Raji (cell line): ENCODE results near the gene CHRNA7.

ENCODE experiments used
- POLR2A ChIP-seq: IDR thresholded peaks from 2 replicates; pipeline ENCODE4 v1.6.1; 2011; ENCODE audit warnings: low read depth, low read length, control low read depth; ENCODE audit not compliant: insufficient read depth

Gene CHRNA7

GRCh38 chr15:32029862-32030781, at the start of gene CHRNA7:
CHRNA7 (plus strand) TSS chr15:32030515; CDS start chr15:32030595, 80 bp downstream.
- TF ChIP-seq POLR2A: no peak

DNA sequence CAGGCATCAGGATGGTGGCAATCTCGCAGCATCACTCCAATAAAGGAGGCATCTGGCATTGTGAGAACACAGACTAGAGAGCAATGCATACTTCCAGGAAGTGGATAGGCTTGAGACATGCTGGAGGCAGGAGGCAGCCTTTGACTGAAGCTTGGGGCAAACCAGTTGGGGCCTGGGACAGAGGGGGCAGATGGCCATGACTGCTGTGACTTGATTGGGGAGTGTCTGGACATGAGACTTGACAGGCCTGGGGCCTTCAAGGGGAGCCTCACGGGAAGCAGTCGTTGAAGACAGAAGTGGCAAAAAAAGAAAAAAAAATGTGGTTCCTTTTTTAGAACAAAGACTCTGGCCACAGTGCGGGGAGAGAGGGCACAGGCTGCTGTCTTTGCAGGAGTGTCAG, 44.7 kb upstream of the CHRNA7 start:
- TF ChIP-seq POLR2A: no peak

GRCh38 chr15:31993062-31993461, 37.3 kb upstream of the CHRNA7 start:
- no peak for TF ChIP-seq POLR2A

- TF ChIP-seq POLR2A: no peak
These were observed 32.6 kb upstream of the CHRNA7 start for GRCh38 chr15:31997711-31998110.

GRCh38 chr15:32003558-32003957, 26.8 kb upstream of the CHRNA7 start:
- no peak for TF ChIP-seq POLR2A

- TF ChIP-seq POLR2A: no peak
These were observed 26.1 kb upstream of the CHRNA7 start for GRCh38 chr15:32004249-32004648.

DNA sequence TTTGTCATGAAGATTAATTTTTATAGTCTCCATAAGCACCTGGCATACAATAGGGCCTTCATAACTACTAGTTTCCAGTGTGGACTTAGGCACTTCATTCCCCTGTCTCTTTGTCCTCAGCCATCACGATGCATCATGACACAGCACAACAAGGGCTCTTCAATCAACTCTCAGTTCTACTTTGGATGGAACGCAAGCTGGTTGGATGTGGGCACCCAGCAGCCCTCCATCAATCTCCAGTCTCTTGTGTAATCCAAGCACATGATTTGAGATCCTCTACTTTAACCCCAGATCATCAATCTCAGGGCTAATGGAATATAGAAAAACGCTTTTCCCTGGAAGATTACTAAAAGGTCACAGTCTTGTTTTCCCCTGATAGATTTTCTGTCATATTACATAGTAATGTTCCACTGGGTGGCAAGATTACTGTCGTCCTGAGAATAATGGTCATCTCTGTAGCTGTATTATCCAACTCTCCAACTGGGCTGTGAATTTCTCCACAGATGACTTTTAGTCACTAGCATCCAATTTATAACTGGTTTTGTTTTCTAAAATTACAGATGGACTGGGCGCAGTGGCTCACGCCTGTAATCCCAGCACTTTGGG, 22.9 kb upstream of the CHRNA7 start:
- no peak for TF ChIP-seq POLR2A

DNA sequence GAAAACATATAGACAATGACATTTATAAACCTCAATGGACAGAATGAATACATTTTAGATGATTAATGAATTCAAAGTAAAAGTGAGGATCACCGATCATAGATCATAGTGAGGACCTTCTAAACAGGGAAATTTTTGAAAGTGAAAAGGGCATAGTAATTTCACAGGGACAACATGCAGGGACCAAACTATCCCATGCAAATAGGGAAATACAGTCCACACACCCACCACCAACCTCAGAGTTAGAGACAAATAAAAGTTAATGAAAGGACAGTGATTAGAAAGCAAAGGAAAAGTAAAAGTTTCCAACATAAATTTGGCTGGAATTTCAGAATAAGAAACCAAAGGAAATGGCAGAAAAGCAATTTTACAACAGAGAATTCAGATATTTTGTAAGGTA, 15.4 kb upstream of the CHRNA7 start:
- no peak for TF ChIP-seq POLR2A

GRCh38 chr15:32020156-32020555, 10.2 kb upstream of the CHRNA7 start:
- TF ChIP-seq POLR2A: no peak

- TF ChIP-seq POLR2A: no peak
These were observed 1.4 kb upstream of the CHRNA7 start for GRCh38 chr15:32028921-32029320.

GRCh38 chr15:32029409-32029861, 880 bp upstream of the CHRNA7 start:
- TF ChIP-seq POLR2A: no peak

DNA sequence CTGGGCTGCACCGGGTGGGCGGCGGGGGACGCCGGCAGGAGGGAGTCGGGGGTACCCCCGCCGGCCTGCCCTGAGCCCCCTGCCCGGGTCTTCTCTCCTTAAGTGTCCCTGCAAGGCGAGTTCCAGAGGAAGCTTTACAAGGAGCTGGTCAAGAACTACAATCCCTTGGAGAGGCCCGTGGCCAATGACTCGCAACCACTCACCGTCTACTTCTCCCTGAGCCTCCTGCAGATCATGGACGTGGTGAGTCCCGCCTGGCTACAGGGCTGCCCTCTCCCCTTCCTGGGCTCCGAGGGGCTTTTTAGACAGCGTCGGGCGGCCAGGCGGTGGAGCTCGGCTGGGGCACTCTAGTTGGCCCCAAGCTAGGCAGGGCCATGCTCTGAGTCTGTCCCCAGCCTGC, 480 bp downstream of the CHRNA7 start:
- TF ChIP-seq POLR2A: no peak

GRCh38 chr15:32033186-32033890, 3.0 kb downstream of the CHRNA7 start:
- no peak for TF ChIP-seq POLR2A

DNA sequence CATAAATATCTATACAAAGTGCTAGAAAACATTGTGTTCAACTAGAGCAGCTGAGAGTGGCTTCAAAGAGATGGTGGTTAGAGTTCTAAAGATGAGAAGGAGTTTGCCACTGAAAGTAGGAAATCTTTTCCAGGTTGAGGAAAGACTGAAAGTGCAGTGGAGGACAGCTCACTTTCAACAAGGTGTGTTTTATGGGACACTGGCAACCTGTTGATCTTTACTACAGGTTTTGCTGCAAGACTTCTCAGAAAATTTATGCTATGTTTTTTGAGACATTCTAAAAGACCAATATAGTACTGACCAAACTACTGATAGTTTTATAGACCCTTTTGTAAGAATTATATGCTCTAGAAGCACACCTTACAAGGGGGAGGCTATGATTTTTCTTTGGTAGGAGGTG, 3.8 kb downstream of the CHRNA7 start:
- no peak for TF ChIP-seq POLR2A

- TF ChIP-seq POLR2A: no peak
These were observed 5.0 kb downstream of the CHRNA7 start for GRCh38 chr15:32035285-32035684.

- no peak for TF ChIP-seq POLR2A
These were observed 6.7 kb downstream of the CHRNA7 start for GRCh38 chr15:32036971-32037370.
